Measurements from ENCODE around the gene LDAH. TPM values are rescaled to one million over a fixed set of nuclear protein-coding genes. Genes with fewer than 3 reads are reported as not detected.
A peak's percentile ranks its signal among the peaks of the same experiment; 100 is the strongest.

The LDAH gene
- total RNA-seq, result 10 to 100 TPM; 28.7 to 37.0 TPM

DNA sequence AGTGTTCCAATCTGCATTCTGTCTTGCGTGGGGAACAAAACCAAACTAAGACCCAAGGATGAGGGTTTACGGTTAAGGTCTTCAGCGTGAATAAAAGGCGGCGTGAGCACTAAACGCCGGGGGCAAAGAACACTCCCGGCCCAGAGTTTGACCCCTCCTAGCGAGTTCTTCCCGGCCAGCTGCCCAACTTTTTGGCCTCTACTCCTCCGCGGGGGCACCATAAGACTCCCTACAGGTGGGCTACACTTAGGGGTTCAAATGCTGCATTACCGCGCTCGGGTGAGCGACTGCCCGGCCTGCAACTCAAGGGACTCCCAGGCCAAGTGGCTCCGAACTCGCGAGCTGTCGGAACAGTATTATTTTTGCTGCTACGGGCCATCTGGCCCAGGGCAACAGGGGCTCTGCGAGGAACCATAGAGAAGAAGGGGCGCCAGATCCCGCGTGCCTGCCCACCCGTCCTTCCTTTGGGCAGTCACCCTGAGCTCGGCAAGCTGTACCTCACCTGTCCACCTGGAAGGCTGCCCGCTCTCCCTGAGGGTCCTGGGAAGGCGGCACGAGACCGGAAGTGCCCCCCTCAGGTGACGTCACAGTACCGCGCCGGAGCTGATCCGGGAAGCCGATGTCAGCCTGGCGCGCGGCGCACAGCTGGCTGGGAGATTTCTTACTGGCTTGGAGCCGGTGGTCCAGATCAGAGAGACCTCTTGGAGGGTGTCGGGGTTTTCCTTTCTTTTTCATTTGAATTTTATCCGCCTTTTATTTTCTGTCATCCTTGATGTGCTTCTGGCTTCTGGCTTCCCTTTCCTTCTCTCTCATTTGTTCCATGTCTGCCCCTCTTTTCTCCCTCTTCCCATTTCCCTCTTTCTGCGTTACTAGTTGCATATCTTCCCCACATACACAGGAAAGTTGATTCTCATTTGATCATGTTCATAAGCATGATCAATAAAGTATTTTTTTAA, at the start of gene LDAH:
Gene LDAH, minus strand, starts transcription at position 567 of the 956 bp plus-strand sequence. CDS start 21,638 bp downstream, outside the sequence.
- Mint-ChIP-seq H3K36me3 (ENCODE audit: low read depth) (peaks cover 7% of the 10 kb centered on the region), H3K27ac (peak within 1 kb of the TSS; percentile 99), H3K4me3 (peak within 1 kb of the TSS; percentile 95), H3K27me3 (peaks cover 7% of the 10 kb centered on the region), H3K9me3 (peaks cover 2% of the 10 kb centered on the region), H3K4me1 (peaks cover 27% of the 10 kb centered on the region)
- CTCF ChIA-PET, result interaction anchor here (0.7 to 2.0 kb wide), 7 partner anchors 10 to 171 kb away, joined by 3 to 6 read pairs (median 4); partner anchors contain the start of gene HS1BP3
- peak; percentile 87 for DNase-seq
- POLR2A ChIA-PET, result no interaction called here

DNA sequence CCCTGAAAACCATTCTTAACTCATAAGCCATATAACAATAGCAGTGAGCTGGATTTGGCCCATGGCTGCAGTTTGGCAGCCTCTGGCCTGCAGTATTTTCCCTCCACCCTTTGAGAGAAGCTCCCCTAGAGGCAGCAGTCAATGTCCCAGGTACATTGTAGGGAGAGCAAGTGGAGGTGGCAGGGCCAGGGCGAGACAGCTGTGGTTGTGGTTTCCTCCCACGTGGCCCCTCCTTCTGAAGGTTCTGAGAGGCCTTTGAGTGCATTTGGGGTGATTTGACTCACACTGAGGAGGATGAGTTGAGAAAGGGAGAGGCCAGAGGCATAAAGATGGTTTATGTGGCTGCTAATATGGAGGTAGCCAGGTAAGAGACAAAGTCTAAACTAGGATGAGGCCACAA, 45.5 kb upstream of the LDAH start:
- peaks cover 51% of the 10 kb centered on the region for H3K27me3 Mint-ChIP-seq
- peak; percentile 71 for DNase-seq
- H3K4me3 Mint-ChIP-seq, result no peak overlapping the region
- no peaks in the 10 kb centered on the region for H3K9me3 Mint-ChIP-seq
- H3K4me1 Mint-ChIP-seq, result peaks cover 17% of the 10 kb centered on the region
- no peaks in the 10 kb centered on the region for H3K36me3 Mint-ChIP-seq (ENCODE audit: low read depth)
- ChIA-PET CTCF (no interaction called here), POLR2A (no interaction called here)
- H3K27ac Mint-ChIP-seq, result no peak overlapping the region

DNA sequence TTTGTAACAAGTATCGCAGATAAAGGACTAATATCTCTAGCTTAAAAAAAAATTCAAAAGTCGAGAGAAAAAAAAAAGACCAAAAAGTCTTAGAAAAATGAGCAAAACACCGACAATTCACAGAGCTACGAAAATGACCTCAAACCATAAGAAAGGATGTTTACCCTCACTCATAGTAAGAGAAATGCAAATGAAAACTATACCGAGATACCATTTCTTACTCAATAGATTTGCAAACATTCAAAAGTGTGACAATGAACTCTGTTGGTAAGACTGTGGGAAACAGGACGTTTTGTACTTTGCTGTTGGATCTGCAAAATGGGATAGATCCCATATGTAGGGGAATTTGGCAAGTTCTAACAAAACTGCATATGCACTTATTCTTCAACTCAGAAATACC, 39.9 kb upstream of the LDAH start:
- no peaks in the 10 kb centered on the region for H3K9me3 Mint-ChIP-seq
- no peak overlapping the region for H3K27ac Mint-ChIP-seq
- CTCF ChIA-PET, result no interaction called here
- peaks cover 48% of the 10 kb centered on the region for H3K27me3 Mint-ChIP-seq
- POLR2A ChIA-PET, result no interaction called here
- peaks cover 4% of the 10 kb centered on the region for H3K4me1 Mint-ChIP-seq
- H3K36me3 Mint-ChIP-seq (ENCODE audit: low read depth), result no peaks in the 10 kb centered on the region
- H3K4me3 Mint-ChIP-seq, result no peak overlapping the region
- DNase-seq, result no peak

- no peak overlapping the region for H3K4me3 Mint-ChIP-seq
- CTCF ChIA-PET, result no interaction called here
These were observed 32.6 kb upstream of the LDAH start for GRCh38 chr2:20855456-20855855.

GRCh38 chr2:20852670-20853069, 29.8 kb upstream of the LDAH start:
- Mint-ChIP-seq H3K27me3 (peaks cover 8% of the 10 kb centered on the region), H3K4me1 (no peaks in the 10 kb centered on the region), H3K36me3 (ENCODE audit: low read depth) (no peaks in the 10 kb centered on the region), H3K27ac (no peak overlapping the region), H3K4me3 (no peak overlapping the region), H3K9me3 (no peaks in the 10 kb centered on the region)
- ChIA-PET CTCF (no interaction called here), POLR2A (interaction anchor here (0.6 kb wide), 1 partner anchor 1647 kb away, joined by 11 read pairs; no protein-coding TSS in a partner anchor)
- no peak for DNase-seq

More at GRCh38 chr2:20855456-20855855, 32.6 kb upstream of the LDAH start:
- H3K9me3 Mint-ChIP-seq, result no peaks in the 10 kb centered on the region
- no peaks in the 10 kb centered on the region for H3K36me3 Mint-ChIP-seq (ENCODE audit: low read depth)
- POLR2A ChIA-PET, result no interaction called here
- no peak for DNase-seq
- no peak overlapping the region for H3K27ac Mint-ChIP-seq
- peaks cover 11% of the 10 kb centered on the region for H3K27me3 Mint-ChIP-seq
- no peaks in the 10 kb centered on the region for H3K4me1 Mint-ChIP-seq

GRCh38 chr2:20852139-20852538, 29.2 kb upstream of the LDAH start:
- POLR2A ChIA-PET, result interaction anchor here (0.6 kb wide), 1 partner anchor 1648 kb away, joined by 11 read pairs; no protein-coding TSS in a partner anchor
- Mint-ChIP-seq H3K4me3 (no peak overlapping the region), H3K27ac (no peak overlapping the region), H3K27me3 (peaks cover 10% of the 10 kb centered on the region), H3K9me3 (no peaks in the 10 kb centered on the region), H3K36me3 (ENCODE audit: low read depth) (no peaks in the 10 kb centered on the region), H3K4me1 (no peaks in the 10 kb centered on the region)
- no peak for DNase-seq
- CTCF ChIA-PET, result no interaction called here

DNA sequence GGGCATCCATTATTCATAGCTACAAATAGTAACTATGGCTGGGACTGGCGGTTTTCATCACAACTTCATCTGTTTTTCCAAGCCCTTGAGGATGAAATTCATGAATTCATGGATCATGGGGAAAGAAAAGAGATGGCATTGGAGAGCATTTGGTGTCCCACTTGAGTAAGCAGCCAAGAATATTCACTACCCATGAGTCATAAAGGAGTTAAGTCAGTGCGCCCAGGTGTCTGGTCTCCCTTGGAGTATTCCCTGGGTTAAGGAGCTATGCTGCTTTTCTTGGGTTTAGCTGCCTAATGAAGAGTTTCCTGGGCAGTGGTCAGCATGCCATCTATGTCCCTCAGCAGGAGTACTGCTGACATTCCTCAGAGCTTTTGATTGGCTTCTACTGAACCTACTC, 21.3 kb upstream of the LDAH start:
- H3K4me1 Mint-ChIP-seq, result no peaks in the 10 kb centered on the region
- CTCF ChIA-PET, result interaction anchor here (1.1 to 1.5 kb wide), 2 partner anchors 22 to 118 kb away, joined by 3 to 4 read pairs; partner anchors contain the start of gene LDAH
- POLR2A ChIA-PET, result no interaction called here
- H3K36me3 Mint-ChIP-seq (ENCODE audit: low read depth), result no peaks in the 10 kb centered on the region
- no peak for DNase-seq
- peaks cover 46% of the 10 kb centered on the region for H3K27me3 Mint-ChIP-seq
- H3K9me3 Mint-ChIP-seq, result no peaks in the 10 kb centered on the region
- no peak overlapping the region for H3K27ac Mint-ChIP-seq
- no peak overlapping the region for H3K4me3 Mint-ChIP-seq

DNA sequence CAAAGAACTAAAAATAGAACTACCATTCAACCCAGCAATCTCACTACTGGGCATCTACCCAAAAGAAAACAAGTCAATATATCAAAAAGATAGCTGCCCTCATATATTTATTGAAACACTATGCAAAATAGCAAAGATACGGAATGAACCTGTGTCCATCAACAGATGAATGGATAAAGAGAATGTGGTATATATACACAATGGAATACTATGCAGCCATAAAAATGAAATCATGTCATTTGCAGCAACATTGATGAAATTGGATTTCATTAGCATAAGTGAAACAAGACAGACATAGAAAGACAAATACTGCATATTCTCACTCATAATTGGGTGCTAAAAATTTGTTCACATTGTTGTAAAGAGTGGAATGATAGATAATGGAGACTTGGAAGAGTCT, 16.2 kb upstream of the LDAH start:
- Mint-ChIP-seq H3K4me3 (no peak overlapping the region), H3K9me3 (peaks cover 3% of the 10 kb centered on the region), H3K27me3 (peaks cover 55% of the 10 kb centered on the region), H3K36me3 (ENCODE audit: low read depth) (no peaks in the 10 kb centered on the region), H3K27ac (no peak overlapping the region), H3K4me1 (no peaks in the 10 kb centered on the region)
- DNase-seq, result no peak
- CTCF ChIA-PET, result no interaction called here
- POLR2A ChIA-PET, result no interaction called here

DNA sequence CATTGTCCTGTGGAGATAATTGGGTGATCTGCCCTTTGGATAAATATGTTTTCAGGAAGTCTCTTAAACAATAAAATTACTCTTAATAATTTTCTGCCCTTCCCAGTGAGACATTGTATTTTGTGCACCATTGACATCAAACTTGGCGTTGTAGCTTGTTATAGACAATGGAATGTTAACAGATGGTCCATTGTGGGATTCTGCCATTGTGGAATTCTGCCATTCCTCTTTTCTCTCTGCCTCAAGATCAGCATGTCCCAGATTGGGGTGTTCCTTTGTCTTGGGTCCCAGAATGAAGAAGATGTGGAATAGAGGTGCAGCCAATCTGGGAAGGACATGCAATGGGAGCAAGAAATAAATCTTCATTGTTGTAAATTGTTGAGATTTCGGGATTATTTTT, 15.1 kb upstream of the LDAH start:
- H3K4me1 Mint-ChIP-seq, result no peaks in the 10 kb centered on the region
- ChIA-PET POLR2A (no interaction called here), CTCF (no interaction called here)
- H3K27ac Mint-ChIP-seq, result no peak overlapping the region
- no peaks in the 10 kb centered on the region for H3K36me3 Mint-ChIP-seq (ENCODE audit: low read depth)
- peaks cover 3% of the 10 kb centered on the region for H3K9me3 Mint-ChIP-seq
- H3K27me3 Mint-ChIP-seq, result peaks cover 56% of the 10 kb centered on the region
- no peak for DNase-seq
- no peak overlapping the region for H3K4me3 Mint-ChIP-seq

DNA sequence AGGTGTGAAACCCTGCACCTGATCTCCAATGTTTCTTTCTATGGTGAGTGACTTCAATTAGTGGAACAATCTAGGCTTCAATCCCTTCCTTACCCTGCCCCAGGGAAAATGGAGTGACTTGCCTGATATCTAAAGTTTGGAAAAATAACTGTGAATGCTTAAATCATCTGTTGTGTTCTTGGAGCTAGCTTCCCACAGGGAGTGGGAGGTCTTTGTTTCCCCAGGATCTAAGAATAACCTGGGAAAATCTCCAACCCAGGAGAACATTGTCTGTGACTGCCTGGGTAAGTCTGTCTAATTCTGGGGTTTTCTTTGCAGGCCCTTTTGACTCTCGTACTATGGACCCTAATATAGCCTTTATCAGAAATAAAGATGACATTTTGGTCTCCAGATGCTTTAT, 13.6 kb upstream of the LDAH start:
- Mint-ChIP-seq H3K36me3 (ENCODE audit: low read depth) (no peaks in the 10 kb centered on the region), H3K27me3 (peaks cover 51% of the 10 kb centered on the region), H3K9me3 (peaks cover 3% of the 10 kb centered on the region), H3K4me1 (no peaks in the 10 kb centered on the region), H3K4me3 (no peak overlapping the region), H3K27ac (no peak overlapping the region)
- ChIA-PET POLR2A (no interaction called here), CTCF (no interaction called here)
- no peak for DNase-seq

GRCh38 chr2:20834331-20834730, 11.4 kb upstream of the LDAH start:
- no peaks in the 10 kb centered on the region for H3K36me3 Mint-ChIP-seq (ENCODE audit: low read depth)
- ChIA-PET POLR2A (no interaction called here), CTCF (interaction anchor here (1.1 kb wide), 1 partner anchor 23 kb away, joined by 3 read pairs; no protein-coding TSS in a partner anchor)
- peaks cover 47% of the 10 kb centered on the region for H3K27me3 Mint-ChIP-seq
- no peak for DNase-seq
- H3K9me3 Mint-ChIP-seq, result peaks cover 3% of the 10 kb centered on the region
- H3K4me3 Mint-ChIP-seq, result no peak overlapping the region
- H3K4me1 Mint-ChIP-seq, result no peaks in the 10 kb centered on the region
- H3K27ac Mint-ChIP-seq, result no peak overlapping the region

DNA sequence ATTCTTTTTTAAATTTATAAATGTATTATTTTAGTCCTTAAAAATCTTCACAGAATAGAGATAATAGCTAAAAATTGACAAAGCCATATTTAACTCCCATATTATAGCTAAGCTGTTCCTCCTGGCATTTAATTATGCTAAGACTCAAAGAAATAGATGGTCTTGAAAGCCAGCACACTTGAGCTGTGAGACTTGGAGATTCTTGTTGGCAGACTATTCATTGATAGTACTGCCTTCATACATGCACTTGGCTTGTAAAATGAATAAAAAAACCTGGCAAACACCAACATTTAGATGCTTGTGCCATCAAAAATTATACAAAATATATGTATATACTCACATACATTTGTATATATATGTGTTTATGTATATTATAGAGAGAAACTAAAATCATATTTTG, 9.7 kb upstream of the LDAH start:
- Mint-ChIP-seq H3K27ac (no peak overlapping the region), H3K4me3 (no peak overlapping the region), H3K4me1 (no peaks in the 10 kb centered on the region), H3K27me3 (peaks cover 38% of the 10 kb centered on the region), H3K9me3 (no peaks in the 10 kb centered on the region), H3K36me3 (ENCODE audit: low read depth) (no peaks in the 10 kb centered on the region)
- CTCF ChIA-PET, result interaction anchor here (1.5 kb wide), 1 partner anchor 10 kb away, joined by 3 read pairs; the partner anchor contains the start of gene LDAH
- POLR2A ChIA-PET, result no interaction called here
- DNase-seq, result no peak

DNA sequence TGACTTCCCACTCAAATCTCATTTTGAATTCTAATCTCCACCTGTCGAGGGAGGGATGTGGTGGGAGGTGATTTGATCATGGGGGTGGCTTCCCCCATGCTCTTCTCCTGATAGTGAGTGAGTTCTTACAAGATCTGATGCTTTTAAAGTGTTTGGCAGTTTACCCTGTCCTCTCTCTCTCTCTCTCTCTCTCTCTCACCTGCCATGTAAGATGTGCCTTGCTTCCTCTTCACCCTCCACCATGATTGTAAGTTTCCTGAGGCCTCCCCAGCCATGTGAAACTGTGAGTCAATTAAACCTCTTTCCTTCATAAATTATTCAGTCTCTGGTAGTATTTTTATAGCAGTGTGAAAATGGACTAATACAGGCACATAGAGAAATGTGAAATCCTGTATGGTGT, 7.0 kb upstream of the LDAH start:
- Mint-ChIP-seq H3K27ac (no peak overlapping the region), H3K9me3 (no peaks in the 10 kb centered on the region), H3K4me1 (no peaks in the 10 kb centered on the region), H3K27me3 (peaks cover 25% of the 10 kb centered on the region), H3K36me3 (ENCODE audit: low read depth) (no peaks in the 10 kb centered on the region), H3K4me3 (no peak overlapping the region)
- DNase-seq, result no peak
- ChIA-PET CTCF (no interaction called here), POLR2A (no interaction called here)
